GM23248 (cell line): ENCODE results near the gene MMS19. TPM values are rescaled to one million over a fixed set of nuclear protein-coding genes. Genes with fewer than 3 reads are reported as not detected.

Experiments used
- DNase-seq: peaks from one replicate; pipeline ENCODE4 v3.0.0-alpha.2; 2015
- H2AFZ ChIP-seq: fragments of 200-600 bp; sonication (generic); 2 replicates; pipeline ENCODE4 v1.6.1; 2016; ENCODE audit warnings: antibody characterized with exemption
- H3F3A ChIP-seq: fragments of 200-600 bp; sonication (generic); 2 replicates; pipeline ENCODE4 v1.6.1; 2016; ENCODE audit warnings: mild to moderate bottlenecking, antibody characterized with exemption, mixed run types; ENCODE audit not compliant: insufficient read depth
- H3K27ac ChIP-seq: fragments of 200-600 bp; sonication (generic); 2 replicates; pipeline ENCODE4 v1.5.1; 2016; ENCODE audit warnings: mild to moderate bottlenecking
- H3K27me3 ChIP-seq: fragments of 200-600 bp; sonication (generic); replicated peaks from 2 replicates; pipeline ENCODE4 v1.6.1; 2016; ENCODE audit warnings: mild to moderate bottlenecking; ENCODE audit not compliant: insufficient read depth
- H3K36me3 ChIP-seq: fragments of 200-600 bp; sonication (generic); 2 replicates; pipeline ENCODE4 v1.6.1; 2016; ENCODE audit warnings: low read depth, mild to moderate bottlenecking
- H3K4me1 ChIP-seq: fragments of 200-600 bp; sonication (generic); 2 replicates; pipeline ENCODE4 v1.6.1; 2016; ENCODE audit warnings: mild to moderate bottlenecking; ENCODE audit not compliant: insufficient read depth
- H3K4me2 ChIP-seq: fragments of 200-600 bp; sonication (generic); one replicate; pipeline ENCODE4 v1.6.1; 2016; ENCODE audit warnings: mild to moderate bottlenecking; ENCODE audit not compliant: unreplicated experiment
- H3K4me3 ChIP-seq: fragments of 200-600 bp; sonication (generic); 2 replicates; pipeline ENCODE4 v1.5.1; 2016; ENCODE audit warnings: mild to moderate bottlenecking
- H3K79me2 ChIP-seq: fragments of 200-600 bp; sonication (generic); 2 replicates; pipeline ENCODE4 v1.6.1; 2016; ENCODE audit warnings: mild to moderate bottlenecking; ENCODE audit not compliant: insufficient read depth
- H3K9ac ChIP-seq: fragments of 200-600 bp; sonication (generic); 2 replicates; pipeline ENCODE4 v1.6.1; 2016; ENCODE audit warnings: mild to moderate bottlenecking
- H3K9me2 ChIP-seq: fragments of 200-600 bp; sonication (generic); 2 replicates; pipeline ENCODE4 v1.6.1; 2016; ENCODE audit warnings: mixed run types, mild to moderate bottlenecking, moderate library complexity; ENCODE audit not compliant: insufficient read depth
- H3K9me3 ChIP-seq: fragments of 200-600 bp; sonication (generic); one replicate; pipeline ENCODE4 v1.6.1; 2017; ENCODE audit warnings: low read depth
- H4K20me1 ChIP-seq: fragments of 200-600 bp; sonication (generic); 2 replicates; pipeline ENCODE4 v1.6.0; 2016; ENCODE audit not compliant: insufficient read depth
- EZH2 ChIP-seq: fragments of 200-600 bp; sonication (generic); IDR thresholded peaks from 2 replicates; pipeline ENCODE4 v1.6.1; 2018; ENCODE audit warnings: antibody characterized with exemption, mild to moderate bottlenecking; ENCODE audit not compliant: insufficient read depth, poor library complexity, severe bottlenecking
- EZH2phosphoT487 ChIP-seq: fragments of 200-600 bp; sonication (generic); IDR thresholded peaks from 2 replicates; pipeline ENCODE4 v1.6.1; 2018; ENCODE audit warnings: antibody characterized with exemption, moderate library complexity, mild to moderate bottlenecking, low read depth; ENCODE audit not compliant: insufficient read depth
- WGBS, 2 experiments: methylation state at CpG; one replicate each; pipeline ENCODE4 v1.1.6; 2015 to 2017; ENCODE audit warnings: low lambda C conversion rate in 2 of 2, low coverage in 1 of 2; ENCODE audit errors: missing lambda C conversion rate in 2 of 2; 5-methylcytosine and 5-hydroxymethylcytosine counted together
- in situ Hi-C: fragments of 300-500 bp; cut with MboI; formaldehyde crosslinking; loops from 2 replicates; pipeline ENCODE4 v1.15.0; 2020
- polyA plus RNA-seq: library from polyadenylated mRNA; unstranded; fragments of >200 nt; fragmentation: Nextera tagmentation; extraction: Ambion mirVana; gene quantifications from 2 replicates; pipeline ENCODE4 v1.2.1, GENCODE V29; 2016
- total RNA-seq: library from RNA; depleted of rRNA; stranded (reverse); fragments of >200 nt; shearing (Covaris generic); gene quantifications from 2 replicates; pipeline ENCODE4 v1.2.3, GENCODE V29; 2014

Gene MMS19
- total and polyA plus RNA-seq, 2 experiments from 2014 or later, result 40.0 to 89.7 TPM

GRCh38 chr10:97519342-97519741 is 21.1 kb upstream of the MMS19 start:
- Histone ChIP-seq H3K27me3 (no peaks in the 10 kb centered on the region), H3K9me2 (no peaks in the 10 kb centered on the region), H4K20me1 (peaks cover 8% of the 10 kb centered on the region), H3K4me2 (no peak overlapping the region), H3K79me2 (peaks cover 96% of the 10 kb centered on the region), H3K9me3 (no peaks in the 10 kb centered on the region), H3F3A (peaks cover 15% of the 10 kb centered on the region), H3K27ac (peak overlapping the region; percentile 26; the same call in 1 of the 2 replicates), H3K4me1 (peaks cover 19% of the 10 kb centered on the region), H3K4me3 (no peak overlapping the region), H3K9ac (0 out of 2 replicates have a peak overlapping the region, but pooled peaks have one; percentile 4), H2AFZ (no peak overlapping the region), H3K36me3 (no peaks in the 10 kb centered on the region)
- peak; percentile 49 for DNase-seq
- TF ChIP-seq EZH2phosphoT487, result no peak
- no peak for TF ChIP-seq EZH2
- WGBS, 2 experiments, result 66 to 72% methylated on average over 2 of the region's 2 CpGs
- in situ Hi-C loops, result no loop called here

GRCh38 chr10:97518301-97519043 is 20.2 kb upstream of the MMS19 start:
- Histone ChIP-seq H3K36me3 (no peaks in the 10 kb centered on the region), H3K4me2 (peak overlapping the region; percentile 23), H3K79me2 (peaks cover 96% of the 10 kb centered on the region), H3K9ac (0 out of 2 replicates have a peak overlapping the region, but pooled peaks have one; percentile 25), H3K9me2 (no peaks in the 10 kb centered on the region), H3K27ac (peak overlapping the region; percentile 37), H3K4me3 (no peak overlapping the region), H3F3A (peaks cover 15% of the 10 kb centered on the region), H4K20me1 (peaks cover 8% of the 10 kb centered on the region), H3K27me3 (no peaks in the 10 kb centered on the region), H3K9me3 (no peaks in the 10 kb centered on the region), H3K4me1 (peaks cover 19% of the 10 kb centered on the region), H2AFZ (no peak overlapping the region)
- TF ChIP-seq EZH2, result no peak
- in situ Hi-C loops, result no loop called here
- 15 to 16% methylated on average over 10 of the region's 10 CpGs for WGBS, 2 experiments
- DNase-seq, result peak; percentile 79

- peaks cover 15% of the 10 kb centered on the region for H3F3A ChIP-seq
- 75 to 77% methylated on average over 6 of the region's 6 CpGs for WGBS, 2 experiments
- peaks cover 96% of the 10 kb centered on the region for H3K79me2 ChIP-seq
- H3K4me2 ChIP-seq, result peak overlapping the region; percentile 23
- H3K9me3 ChIP-seq, result no peaks in the 10 kb centered on the region
- H3K27ac ChIP-seq, result no peak overlapping the region
- no peak overlapping the region for H3K9ac ChIP-seq
- no peak for DNase-seq
- in situ Hi-C loops, result no loop called here
- H3K36me3 ChIP-seq, result no peaks in the 10 kb centered on the region
- peaks cover 22% of the 10 kb centered on the region for H3K4me1 ChIP-seq
- no peaks in the 10 kb centered on the region for H3K9me2 ChIP-seq
- no peak overlapping the region for H3K4me3 ChIP-seq
- H2AFZ ChIP-seq, result no peak overlapping the region
- no peaks in the 10 kb centered on the region for H3K27me3 ChIP-seq
- H4K20me1 ChIP-seq, result peaks cover 8% of the 10 kb centered on the region
- TF ChIP-seq EZH2 (no peak), EZH2phosphoT487 (no peak)
These were observed 19.6 kb upstream of the MMS19 start for GRCh38 chr10:97517778-97518300.

GRCh38 chr10:97517096-97517750 is 19.0 kb upstream of the MMS19 start:
- DNase-seq, result no peak
- no peak for TF ChIP-seq EZH2
- TF ChIP-seq EZH2phosphoT487, result no peak
- Histone ChIP-seq H3K27ac (no peak overlapping the region), H4K20me1 (peaks cover 8% of the 10 kb centered on the region), H3K9ac (no peak overlapping the region), H3K4me3 (no peak overlapping the region), H3K9me3 (no peaks in the 10 kb centered on the region), H3K4me2 (no peak overlapping the region), H3K4me1 (peaks cover 22% of the 10 kb centered on the region), H3K79me2 (peaks cover 96% of the 10 kb centered on the region), H2AFZ (no peak overlapping the region), H3K9me2 (no peaks in the 10 kb centered on the region), H3F3A (peaks cover 15% of the 10 kb centered on the region), H3K36me3 (no peaks in the 10 kb centered on the region), H3K27me3 (no peaks in the 10 kb centered on the region)
- in situ Hi-C loops, result no loop called here
- WGBS, 2 experiments, result 97 to 99% methylated on average over 15 of the region's 15 CpGs
